Stimulated activated CD8-positive, alpha-beta memory T cell treated with anti-CD3 and anti-CD28 coated beads, Interleukin-4, amount 100 ng/mL, for 4 hours (primary cell): ENCODE measurements around the gene ASTN1.
"Not testable (repeated sequence)": the region's sequence is repeated elsewhere in the genome, so short reads cannot be mapped to it uniquely, and the experiment has no call there.

ENCODE experiments used
- DNase-seq, 2 donors: peaks; one replicate each; pipeline ENCODE4 v3.0.0-alpha.2; 2020; ENCODE audit warnings: low read depth in 2 of 2, low spot score in 1 of 2

The ASTN1 gene

DNA sequence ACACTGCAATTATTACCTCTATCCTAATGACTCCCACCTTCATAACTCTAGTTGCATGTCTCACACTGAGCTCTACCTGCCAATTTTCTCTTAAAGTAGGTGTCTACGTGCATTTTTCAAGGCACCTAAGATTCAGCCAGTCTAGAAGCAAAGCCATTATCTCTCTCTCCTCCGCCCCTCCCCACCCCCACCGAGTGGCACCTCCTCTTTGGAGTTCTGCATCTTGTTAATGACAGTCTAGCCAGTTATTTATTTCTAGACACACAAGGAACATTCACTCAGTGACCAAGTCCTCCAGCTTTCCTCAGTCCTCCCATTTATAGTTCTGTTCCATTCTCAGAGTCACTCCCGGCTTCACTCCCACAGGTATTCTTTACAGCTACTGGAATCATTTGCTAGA lies 47.6 kb downstream of the ASTN1 start:
- DNase-seq: no peak

DNA sequence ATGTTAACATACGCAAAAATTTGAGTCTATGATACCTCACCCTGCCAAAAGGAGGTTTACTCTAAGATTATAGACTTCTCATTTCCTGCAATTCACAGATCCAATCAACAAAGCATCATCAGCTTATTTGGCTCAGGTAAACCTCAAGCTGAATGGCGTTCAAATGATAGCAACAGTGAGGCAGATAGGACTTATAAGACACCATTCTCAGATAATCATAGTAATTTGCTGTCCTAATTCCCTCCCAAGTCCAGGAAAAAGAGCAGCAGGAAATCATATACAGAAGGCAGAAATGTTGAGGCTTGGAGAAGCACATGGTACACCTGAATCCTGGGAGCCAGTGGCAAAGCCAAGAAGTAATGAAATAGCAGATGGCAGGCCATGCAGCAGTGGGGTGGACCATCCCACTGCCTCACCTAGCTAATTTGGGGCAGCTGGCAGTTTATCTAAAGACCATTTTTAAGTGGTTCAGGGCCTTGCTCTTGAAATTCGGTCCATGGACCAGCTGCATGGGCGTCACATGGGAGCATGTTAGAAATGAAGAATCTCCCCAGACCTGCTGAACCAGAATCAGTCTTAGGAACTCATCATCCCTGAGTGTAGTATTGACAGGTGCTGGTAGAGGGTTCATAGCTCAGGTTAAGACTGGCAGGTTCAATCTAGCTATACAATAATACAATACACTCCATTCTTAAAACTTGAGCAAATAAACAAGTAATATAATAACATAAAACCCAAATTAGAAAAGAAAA lies 57.7 kb downstream of the ASTN1 start:
- DNase-seq: no peak

DNA sequence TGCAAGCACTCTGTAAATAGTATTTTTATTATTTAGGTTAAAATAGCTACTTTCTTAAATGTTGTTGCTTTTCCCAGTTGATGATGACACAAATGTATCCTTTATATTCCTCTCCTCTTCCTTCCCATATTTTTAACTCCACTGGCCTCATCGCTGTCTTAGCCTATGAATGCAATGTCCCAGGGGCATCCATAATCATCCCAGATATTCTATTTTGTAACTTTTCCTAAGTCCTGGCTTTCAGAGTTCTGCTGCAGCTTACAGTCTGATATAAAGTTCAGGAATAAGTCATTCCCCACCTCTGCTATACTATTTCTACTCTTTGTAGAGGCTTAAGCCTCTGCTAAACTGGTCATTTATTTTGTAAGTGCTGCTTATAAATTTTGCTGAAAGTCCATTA lies 58.3 kb downstream of the ASTN1 start:
- DNase-seq: no peak

DNA sequence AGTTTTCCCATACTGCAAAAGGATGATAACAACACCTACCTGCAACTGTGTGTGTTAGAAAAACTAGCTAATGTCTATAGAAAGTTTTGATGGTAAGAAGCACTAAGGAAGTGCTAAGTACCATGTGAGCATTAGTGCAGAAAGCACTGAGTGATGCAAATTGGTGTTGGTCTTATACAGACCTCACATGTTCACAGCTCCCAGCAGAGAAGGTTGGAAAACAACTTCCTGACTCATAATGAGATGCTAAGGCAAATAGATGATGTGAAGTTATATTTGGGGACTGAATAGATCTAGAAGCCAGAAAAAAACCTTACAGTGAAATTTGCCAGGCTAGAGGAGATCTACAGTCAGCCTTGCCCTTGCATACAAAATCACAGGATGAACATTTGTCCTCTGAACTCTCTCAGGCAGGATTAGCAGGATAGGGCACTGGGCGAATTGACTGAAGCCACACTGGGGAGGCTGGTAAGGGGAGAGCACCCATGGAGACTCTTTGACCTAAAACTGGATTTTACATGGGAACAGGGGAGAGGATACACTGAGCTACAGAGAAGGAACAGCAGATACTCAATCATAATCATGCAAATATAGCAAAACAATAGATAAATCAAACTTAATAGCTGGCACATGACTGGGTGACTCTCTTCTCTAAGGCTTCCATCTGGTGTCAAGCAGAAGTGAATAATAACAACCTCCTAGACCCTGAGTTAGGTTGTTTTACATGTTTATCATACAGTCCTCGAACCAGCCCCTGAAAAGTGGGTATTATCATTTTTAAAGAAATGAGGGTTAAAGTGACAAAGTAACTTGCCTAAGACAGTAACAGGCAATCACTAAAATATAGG lies 61.3 kb downstream of the ASTN1 start:
- no peak for DNase-seq

- DNase-seq: no peak
Observed at GRCh38 chr1:177092001-177092400, 72.5 kb downstream of the ASTN1 start.

DNA sequence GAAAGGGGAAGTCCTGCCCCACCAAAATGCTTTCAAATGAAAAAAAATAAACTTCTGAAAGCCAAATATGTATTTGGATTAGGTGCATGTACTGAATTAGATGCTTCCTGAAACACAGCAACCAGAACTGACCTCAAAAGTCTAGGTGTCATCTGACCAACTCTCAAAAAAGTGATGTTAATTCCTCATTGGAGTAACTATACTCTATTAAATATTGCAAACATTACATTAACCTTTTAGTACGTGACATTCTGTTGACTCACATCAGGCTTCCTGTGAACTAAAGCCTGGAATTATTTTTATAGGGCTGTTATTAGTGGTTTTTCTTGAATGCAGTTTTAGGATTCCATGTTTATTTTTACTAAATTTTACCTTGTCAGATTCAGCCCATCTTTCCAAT lies 73.5 kb downstream of the ASTN1 start:
- no peak for DNase-seq

- no peak for DNase-seq
Observed at GRCh38 chr1:177088966-177089365, 75.5 kb downstream of the ASTN1 start.

DNA sequence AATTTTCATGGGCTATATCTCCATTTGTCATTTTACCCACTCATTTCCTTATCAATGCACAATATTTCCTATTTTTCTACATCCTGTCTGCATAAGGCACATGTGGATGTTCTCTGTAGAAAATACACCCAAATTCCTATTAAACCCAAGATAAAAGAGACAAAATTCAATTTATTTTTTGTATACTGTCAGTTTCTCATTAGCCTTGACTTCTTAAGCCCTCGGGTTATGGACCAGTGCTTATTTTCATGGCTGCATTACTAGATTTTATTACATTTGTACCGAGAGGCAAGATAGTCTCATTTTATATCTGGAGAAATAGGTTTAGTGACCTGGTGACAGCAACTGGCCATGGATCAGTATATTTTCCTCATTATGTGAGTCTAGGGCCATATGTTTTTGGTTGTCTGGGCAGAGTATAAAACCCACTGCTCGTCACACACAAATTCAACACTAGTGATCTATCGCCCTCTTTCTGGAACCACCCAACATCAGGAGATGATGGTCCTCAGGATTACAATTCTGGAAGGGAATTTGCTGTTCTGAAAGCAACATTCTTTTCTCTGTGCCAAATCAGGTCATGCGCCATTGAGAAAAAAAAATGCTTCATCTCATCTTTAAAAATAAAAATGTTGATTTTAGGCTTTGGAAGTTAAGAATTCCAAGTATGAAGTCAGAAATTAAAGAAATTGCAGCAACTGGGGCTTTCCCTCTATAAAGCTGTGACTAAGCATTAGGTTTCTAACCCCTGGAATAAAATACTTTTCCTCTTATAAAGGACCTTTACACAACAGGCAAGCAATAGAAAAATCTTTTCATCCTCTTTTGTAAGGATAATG lies 81.4 kb downstream of the ASTN1 start:
- DNase-seq: no peak

GRCh38 chr1:177080564-177080963 lies 83.9 kb downstream of the ASTN1 start:
- no peak for DNase-seq

- DNase-seq: no peak
Observed at GRCh38 chr1:177077734-177078499, 86.6 kb downstream of the ASTN1 start.

GRCh38 chr1:177077006-177077405 lies 87.5 kb downstream of the ASTN1 start:
- DNase-seq: no peak

DNA sequence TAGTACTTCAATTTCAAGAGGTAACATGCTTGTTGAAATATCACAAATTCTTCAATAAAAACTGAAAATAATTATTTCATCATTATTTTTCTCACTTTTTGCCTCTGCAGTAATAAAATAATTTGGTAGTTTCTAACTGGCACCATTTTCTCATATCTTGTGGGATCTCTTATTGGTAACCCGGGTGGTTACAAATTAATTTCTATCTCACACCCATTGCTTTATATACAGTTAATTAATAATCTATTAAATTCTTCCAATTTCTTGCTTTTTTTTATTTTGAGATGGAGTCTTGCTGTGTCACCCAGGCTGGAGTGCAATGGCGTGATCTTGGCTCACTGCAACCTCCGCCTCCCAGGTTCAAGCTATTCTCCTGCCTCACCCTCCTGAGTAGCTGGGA lies 89.7 kb downstream of the ASTN1 start:
- not testable (repeated sequence) for DNase-seq

- DNase-seq: no peak
Observed at GRCh38 chr1:177069490-177069889, 95.0 kb downstream of the ASTN1 start.

GRCh38 chr1:177067752-177068410 lies 96.6 kb downstream of the ASTN1 start:
- DNase-seq: no peak

GRCh38 chr1:177065430-177065829 lies 99.1 kb downstream of the ASTN1 start:
- DNase-seq: no peak

DNA sequence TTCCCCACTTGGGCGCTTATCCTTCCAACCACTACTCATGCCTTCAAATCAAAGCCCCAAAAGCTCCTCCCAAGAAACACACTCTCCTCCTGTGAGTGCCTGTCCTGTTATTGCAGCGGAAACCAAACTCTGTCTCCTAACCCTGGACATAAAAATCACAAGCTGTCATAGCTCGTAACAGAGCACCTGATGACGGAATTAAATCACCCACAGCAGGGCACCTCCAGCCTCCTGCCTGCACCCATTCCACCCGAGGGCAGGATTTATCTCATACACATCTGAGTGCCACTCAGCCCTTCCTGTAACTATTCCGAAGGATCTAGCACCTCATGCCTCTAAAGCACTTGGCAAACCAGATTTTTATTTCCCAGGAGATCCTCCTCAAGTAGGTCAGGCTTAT lies 100.9 kb downstream of the ASTN1 start:
- DNase-seq: no peak

- no peak for DNase-seq
Observed at GRCh38 chr1:177054542-177054941, 110.0 kb downstream of the ASTN1 start.

GRCh38 chr1:177053648-177054047 lies 110.9 kb downstream of the ASTN1 start:
- DNase-seq: no peak

GRCh38 chr1:177048314-177049069 lies 116.0 kb downstream of the ASTN1 start:
- DNase-seq: no peak

DNA sequence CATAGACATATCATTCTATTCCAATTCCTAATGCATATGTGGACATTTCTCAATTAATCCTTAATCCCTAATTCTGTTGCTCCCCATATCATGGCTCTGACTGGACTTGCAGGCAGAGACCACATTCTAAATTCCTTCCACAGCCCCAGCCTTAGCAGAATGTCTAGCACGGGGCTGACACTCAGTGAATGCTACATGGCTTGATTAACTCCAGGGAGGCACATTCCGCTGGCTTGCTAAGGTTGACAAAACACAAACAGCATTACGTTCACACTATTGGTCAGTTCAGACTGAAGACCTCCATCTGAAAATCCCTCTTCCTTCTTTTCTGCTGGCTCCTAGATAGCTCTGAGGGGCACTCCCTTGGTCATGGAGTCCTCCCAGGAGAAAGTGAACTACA lies 119.4 kb downstream of the ASTN1 start:
- DNase-seq: no peak
